Tibial nerve (tissue), 4 donors: Measurements from ENCODE around the gene KLHL40. TPM values are rescaled to one million over a fixed set of nuclear protein-coding genes. Genes with fewer than 3 reads are reported as not detected.
A peak's percentile ranks its signal among the peaks of the same experiment; 100 is the strongest.

ENCODE experiments used
- DNase-seq, 2 donors: peaks; one replicate each; pipeline ENCODE4 v3.0.0-alpha.2; 2019; ENCODE audit warnings: low spot score in 2 of 2
- H3K27ac ChIP-seq, 4 donors: fragments of 200-600 bp; sonication (generic) in 3 of 4; one replicate each; pipeline ENCODE4 v1.5.1; 2017 to 2019; ENCODE audit warnings: mild to moderate bottlenecking in 1 of 4
- H3K27me3 ChIP-seq, 2 donors: fragments of 200-600 bp; sonication (generic) in 1 of 2; one replicate each; pipeline versions ENCODE4 v1.5.1 to v1.6.0; 2017 to 2019
- H3K36me3 ChIP-seq, 3 donors: fragments of 200-600 bp; sonication (generic); one replicate each; pipeline ENCODE4 v1.5.1; 2018 to 2019
- H3K4me1 ChIP-seq, 4 donors: fragments of 200-600 bp; sonication (generic) in 3 of 4; one replicate each; pipeline ENCODE4 v1.5.1; 2017 to 2019
- H3K4me3 ChIP-seq, 4 donors: fragments of 200-600 bp; sonication (generic) in 3 of 4; one replicate each; pipeline ENCODE4 v1.5.1; 2017 to 2019; ENCODE audit warnings: mild to moderate bottlenecking in 1 of 4, moderate library complexity in 1 of 4
- H3K9me3 ChIP-seq, 4 donors: fragments of 200-600 bp; sonication (generic) in 3 of 4; one replicate each; pipeline ENCODE4 v1.5.1; 2017 to 2019
- EP300 ChIP-seq, 2 donors: sonication (generic); formaldehyde crosslinking; IDR thresholded peaks; one replicate each; pipeline ENCODE4 v1.6.1; 2017; ENCODE audit warnings: antibody characterized with exemption in 2 of 2, mild to moderate bottlenecking in 1 of 2
- POLR2A ChIP-seq, 2 donors: fragments of 450-650 bp; IDR thresholded peaks; one replicate each; pipeline ENCODE4 v1.6.1; 2017; ENCODE audit warnings: antibody characterized with exemption in 2 of 2, mild to moderate bottlenecking in 2 of 2, moderate library complexity in 2 of 2
- WGBS, 2 donors: methylation state at CpG; one replicate each; pipeline ENCODE4 v1.1.5; 2018; 5-methylcytosine and 5-hydroxymethylcytosine counted together
- total RNA-seq, 4 donors: library from RNA; depleted of rRNA; stranded (reverse); fragments of >200 nt; gene quantifications; one replicate each; pipeline ENCODE4 v1.1.0, GENCODE V29; 2016
- TF ChIP-seq, protein P1 (sequence below), 5 experiments: fragments of 200-600 bp in 3 of 5; fragments of 450-650 bp in 2 of 5; sonication (generic) in 3 of 5; IDR thresholded peaks; one replicate each; pipeline ENCODE4 v1.5.1; 2016 to 2019; ENCODE audit warnings: antibody characterized with exemption in 5 of 5, mild to moderate bottlenecking in 3 of 5, moderate library complexity in 2 of 5

KLHL40 gene
- total RNA-seq, 4 donors from 2014 or later, result 0.42 TPM; not detected in 3

GRCh38 chr3:42728668-42729364 lies 43.5 kb downstream of the KLHL40 start:
- H3K9me3 ChIP-seq, result no peaks in the 10 kb centered on the region
- peaks cover 0 to 70% (median 3%) of the 10 kb centered on the region in 4 donors for H3K4me1 ChIP-seq
- 69 to 78% methylated on average over 3 of the region's 3 CpGs for WGBS, 2 donors
- H3K4me3 ChIP-seq, result no peak overlapping the region
- no peak for TF ChIP-seq POLR2A (IDR thresholded peaks at IDR 0.05)
- TF ChIP-seq, protein P1, sequence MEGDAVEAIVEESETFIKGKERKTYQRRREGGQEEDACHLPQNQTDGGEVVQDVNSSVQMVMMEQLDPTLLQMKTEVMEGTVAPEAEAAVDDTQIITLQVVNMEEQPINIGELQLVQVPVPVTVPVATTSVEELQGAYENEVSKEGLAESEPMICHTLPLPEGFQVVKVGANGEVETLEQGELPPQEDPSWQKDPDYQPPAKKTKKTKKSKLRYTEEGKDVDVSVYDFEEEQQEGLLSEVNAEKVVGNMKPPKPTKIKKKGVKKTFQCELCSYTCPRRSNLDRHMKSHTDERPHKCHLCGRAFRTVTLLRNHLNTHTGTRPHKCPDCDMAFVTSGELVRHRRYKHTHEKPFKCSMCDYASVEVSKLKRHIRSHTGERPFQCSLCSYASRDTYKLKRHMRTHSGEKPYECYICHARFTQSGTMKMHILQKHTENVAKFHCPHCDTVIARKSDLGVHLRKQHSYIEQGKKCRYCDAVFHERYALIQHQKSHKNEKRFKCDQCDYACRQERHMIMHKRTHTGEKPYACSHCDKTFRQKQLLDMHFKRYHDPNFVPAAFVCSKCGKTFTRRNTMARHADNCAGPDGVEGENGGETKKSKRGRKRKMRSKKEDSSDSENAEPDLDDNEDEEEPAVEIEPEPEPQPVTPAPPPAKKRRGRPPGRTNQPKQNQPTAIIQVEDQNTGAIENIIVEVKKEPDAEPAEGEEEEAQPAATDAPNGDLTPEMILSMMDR (IDR thresholded peaks at IDR 0.05), result no peak
- TF ChIP-seq EP300 (IDR thresholded peaks at IDR 0.05), result no peak
- no peak for DNase-seq
- peak overlapping the region in 2 of 4 donors; percentile 86 to 95 for H3K27ac ChIP-seq
- no peaks in the 10 kb centered on the region for H3K27me3 ChIP-seq
- no peaks in the 10 kb centered on the region for H3K36me3 ChIP-seq

GRCh38 chr3:42729404-42730145 lies 44.2 kb downstream of the KLHL40 start:
- no peaks in the 10 kb centered on the region for H3K9me3 ChIP-seq
- H3K4me3 ChIP-seq, result no peak overlapping the region
- H3K27me3 ChIP-seq, result no peaks in the 10 kb centered on the region
- no peak for DNase-seq
- H3K27ac ChIP-seq, result peak overlapping the region; percentile 78 to 95 (median 84)
- H3K4me1 ChIP-seq, result peaks cover 0 to 77% (median 3%) of the 10 kb centered on the region in 4 donors
- no peaks in the 10 kb centered on the region for H3K36me3 ChIP-seq
- WGBS, 2 donors, result 82 to 89% methylated on average over 6 of the region's 6 CpGs
- TF ChIP-seq, protein P1 (IDR thresholded peaks at IDR 0.05), result no peak
- TF ChIP-seq POLR2A (IDR thresholded peaks at IDR 0.05) (no peak), EP300 (IDR thresholded peaks at IDR 0.05) (peak in 1 of 2 donors; percentile 11)

- Histone ChIP-seq H3K9me3 (no peaks in the 10 kb centered on the region), H3K4me1 (peaks cover 0 to 78% (median 3%) of the 10 kb centered on the region in 4 donors), H3K4me3 (no peak overlapping the region), H3K36me3 (no peaks in the 10 kb centered on the region), H3K27ac (peak overlapping the region; percentile 78 to 95 (median 84)), H3K27me3 (no peaks in the 10 kb centered on the region)
- WGBS, 2 donors, result 74 to 82% methylated on average over 11 of the region's 11 CpGs
- DNase-seq, result no peak
- TF ChIP-seq EP300 (IDR thresholded peaks at IDR 0.05), result no peak
- TF ChIP-seq, protein P1 (IDR thresholded peaks at IDR 0.05), result no peak
- TF ChIP-seq POLR2A (IDR thresholded peaks at IDR 0.05), result no peak
Measured at GRCh38 chr3:42730294-42730693, 45.0 kb downstream of the KLHL40 start.

- no peak for DNase-seq
- TF ChIP-seq POLR2A (IDR thresholded peaks at IDR 0.05), result no peak
- TF ChIP-seq EP300 (IDR thresholded peaks at IDR 0.05), result no peak
- TF ChIP-seq, protein P1 (IDR thresholded peaks at IDR 0.05), result no peak
- H3K4me3 ChIP-seq, result no peak overlapping the region
- no peaks in the 10 kb centered on the region for H3K36me3 ChIP-seq
- no peaks in the 10 kb centered on the region for H3K27me3 ChIP-seq
- peak overlapping the region; percentile 78 to 95 (median 84) for H3K27ac ChIP-seq
- peaks cover 0 to 78% (median 1%) of the 10 kb centered on the region in 4 donors for H3K4me1 ChIP-seq
- 81 to 82% methylated on average over 3 of the region's 3 CpGs for WGBS, 2 donors
- no peaks in the 10 kb centered on the region for H3K9me3 ChIP-seq
Measured at GRCh38 chr3:42730706-42731420, 45.5 kb downstream of the KLHL40 start.
